DMS53 treated with DMSO at 0.1 percent for 48 hours (cell line): ENCODE results near the gene CTSK.
"Not testable (repeated sequence)": the region's sequence is repeated elsewhere in the genome, so short reads cannot be mapped to it uniquely, and the experiment has no call there.

Experiments used
- DNase-seq: peaks from one replicate; lab custom pipeline; 2025; ENCODE audit not compliant: unreplicated experiment; lab: John Stamatoyannopoulos, UW

The CTSK gene

DNA sequence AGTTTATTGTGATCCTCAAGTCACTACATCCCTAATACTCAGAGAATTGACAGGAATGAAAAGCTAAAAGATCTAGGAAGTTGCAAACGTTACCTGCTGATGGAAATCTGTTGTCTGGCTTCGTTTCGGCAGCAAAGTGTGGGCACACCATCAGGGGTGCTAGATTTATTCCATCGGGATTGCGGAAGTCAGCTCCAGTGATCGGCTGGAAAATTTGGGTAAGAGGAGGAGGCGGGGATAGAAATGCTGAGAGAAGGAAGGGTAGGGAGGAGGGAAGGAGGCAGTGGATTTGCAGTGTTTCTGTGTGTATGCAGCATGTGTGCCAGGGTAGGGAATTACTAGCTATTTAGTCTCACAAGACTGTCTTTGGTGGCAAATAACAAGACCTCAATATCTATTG, at the start of gene CTSK:
TSS of gene CTSK (minus strand) at position 140 of the 400 bp plus-strand sequence. CDS start 1,455 bp downstream, outside the sequence.
- DNase-seq = no peak

DNA sequence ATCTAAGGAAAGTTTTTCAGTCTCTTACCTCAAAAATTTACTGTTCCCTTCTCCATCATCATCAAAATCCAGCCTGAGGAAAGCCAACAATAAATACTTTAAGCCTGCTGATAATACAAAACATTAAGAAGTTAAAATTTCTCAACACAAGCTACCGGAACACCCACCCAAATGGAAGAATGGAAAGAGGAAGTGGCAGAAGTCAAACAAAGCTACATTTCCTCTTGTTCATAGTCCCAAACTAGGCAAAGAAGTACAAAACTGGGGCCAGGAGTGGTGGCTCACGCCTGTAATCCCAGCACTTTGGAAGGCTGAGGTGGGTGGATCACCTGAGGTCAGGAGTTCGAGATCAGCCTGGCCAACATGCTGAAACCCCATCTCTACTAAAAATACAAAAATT, 44.7 kb upstream of the CTSK start:
- DNase-seq = not testable (repeated sequence)

DNA sequence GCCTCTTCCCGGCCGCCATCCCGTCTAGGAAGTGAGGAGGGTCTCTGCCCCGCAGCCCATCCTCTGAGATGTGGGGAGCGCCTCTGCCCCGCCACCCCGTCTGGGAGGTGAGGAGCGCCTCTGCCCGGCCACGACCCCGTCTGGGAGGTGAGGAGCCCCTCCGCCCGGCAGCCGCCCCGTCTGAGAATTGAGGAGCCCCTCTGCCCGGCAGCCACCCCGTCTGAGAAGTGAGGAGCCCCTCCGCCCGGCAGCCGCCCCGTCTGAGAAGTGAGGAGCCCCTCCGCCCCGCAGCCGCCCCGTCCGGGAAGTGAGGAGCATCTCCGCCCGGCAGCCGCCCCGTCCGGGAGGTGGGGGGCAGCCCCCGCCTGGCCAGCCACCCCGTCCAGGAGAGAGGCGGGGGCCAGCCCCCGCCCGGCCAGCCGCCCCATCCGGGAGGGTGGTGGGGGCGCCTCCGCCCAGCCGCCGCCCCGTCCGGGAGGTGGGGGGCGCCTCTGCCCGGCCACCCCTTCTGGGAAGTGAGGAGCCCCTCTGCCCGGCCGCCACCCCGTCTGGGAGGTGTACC, 42.8 kb upstream of the CTSK start:
- not testable (repeated sequence) for DNase-seq

- no peak for DNase-seq
These were observed 38.5 kb upstream of the CTSK start for GRCh38 chr1:150846473-150847146.

GRCh38 chr1:150843474-150843873, 35.4 kb upstream of the CTSK start:
- no peak for DNase-seq

GRCh38 chr1:150842964-150843363, 34.9 kb upstream of the CTSK start:
- no peak for DNase-seq

- DNase-seq = no peak
These were observed 34.3 kb upstream of the CTSK start for GRCh38 chr1:150842343-150842742.

- no peak for DNase-seq
These were observed 33.6 kb upstream of the CTSK start for GRCh38 chr1:150841626-150842025.

- DNase-seq = not testable (repeated sequence)
These were observed 32.8 kb upstream of the CTSK start for GRCh38 chr1:150840850-150841249.

DNA sequence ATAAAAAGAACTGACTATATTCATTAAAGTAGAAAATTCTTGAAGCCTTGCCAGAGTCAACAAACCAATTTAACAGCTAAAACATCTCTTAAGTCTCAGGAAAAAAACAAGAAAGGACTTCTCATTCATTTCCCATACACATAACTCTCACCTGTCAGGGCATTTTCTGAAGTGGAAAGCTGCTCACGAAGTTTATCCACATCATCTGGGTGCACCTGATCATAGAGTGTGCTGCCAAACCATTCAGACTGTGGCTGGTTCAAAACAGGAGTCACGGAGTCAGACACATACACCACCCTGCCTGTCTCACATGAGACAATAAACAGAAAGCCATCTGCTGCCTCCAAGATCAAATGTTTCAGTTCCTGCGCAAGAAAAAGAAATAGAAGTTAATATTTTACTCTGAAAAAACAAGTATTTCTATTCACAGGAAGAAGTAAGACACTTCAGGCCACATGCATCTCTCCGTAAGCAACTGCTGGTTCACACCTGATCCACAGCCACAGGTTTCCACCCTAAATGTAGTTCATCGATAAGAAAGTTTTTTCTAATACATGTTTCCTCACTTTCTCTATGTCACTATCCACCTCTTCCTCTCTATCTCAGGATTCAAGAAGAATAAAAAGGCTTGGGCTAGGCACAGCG, 28.2 kb upstream of the CTSK start:
- DNase-seq = peak; percentile 85

- not testable (repeated sequence) for DNase-seq
These were observed 25.9 kb upstream of the CTSK start for GRCh38 chr1:150833961-150834360.

DNA sequence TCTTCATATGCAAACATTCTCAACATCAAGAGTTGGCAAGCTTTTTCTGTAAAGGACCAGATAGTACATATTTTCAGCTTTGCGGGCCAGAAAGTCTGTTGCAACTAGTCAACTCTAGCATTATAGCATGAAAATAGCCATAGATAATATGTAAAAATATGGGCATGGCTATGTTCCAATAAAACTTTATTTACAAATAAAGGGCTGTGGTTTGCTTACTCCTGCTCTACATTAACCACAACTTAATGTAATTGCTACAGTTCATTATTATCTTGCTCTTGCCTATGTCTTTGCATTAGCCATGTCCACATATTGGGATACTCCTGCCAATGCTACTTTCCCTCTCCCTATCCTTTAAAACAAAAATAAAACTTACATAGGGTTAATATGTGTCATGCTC, 24.5 kb upstream of the CTSK start:
- no peak for DNase-seq

DNA sequence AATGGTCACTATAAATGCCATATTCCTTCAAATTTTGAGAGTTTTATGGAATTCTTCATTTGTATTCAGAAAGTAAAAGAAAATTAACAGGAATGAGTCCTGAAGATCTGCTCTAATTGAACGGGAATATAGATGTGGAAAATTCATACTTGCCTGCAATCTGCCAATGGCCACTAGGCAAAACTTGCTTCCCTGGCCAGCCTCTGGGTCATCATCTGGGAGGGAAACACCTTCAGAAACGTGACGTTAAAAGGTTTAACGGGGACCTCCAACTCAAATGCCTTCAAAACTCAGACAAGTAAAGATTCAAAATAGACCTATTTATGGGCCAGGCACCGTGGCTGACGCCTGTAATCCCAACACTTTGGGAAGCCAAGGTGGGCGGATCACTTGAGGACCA, 21.7 kb upstream of the CTSK start:
- no peak for DNase-seq

GRCh38 chr1:150826299-150826698, 18.2 kb upstream of the CTSK start:
- DNase-seq = no peak

- DNase-seq = no peak
These were observed 12.9 kb upstream of the CTSK start for GRCh38 chr1:150820730-150821512.

DNA sequence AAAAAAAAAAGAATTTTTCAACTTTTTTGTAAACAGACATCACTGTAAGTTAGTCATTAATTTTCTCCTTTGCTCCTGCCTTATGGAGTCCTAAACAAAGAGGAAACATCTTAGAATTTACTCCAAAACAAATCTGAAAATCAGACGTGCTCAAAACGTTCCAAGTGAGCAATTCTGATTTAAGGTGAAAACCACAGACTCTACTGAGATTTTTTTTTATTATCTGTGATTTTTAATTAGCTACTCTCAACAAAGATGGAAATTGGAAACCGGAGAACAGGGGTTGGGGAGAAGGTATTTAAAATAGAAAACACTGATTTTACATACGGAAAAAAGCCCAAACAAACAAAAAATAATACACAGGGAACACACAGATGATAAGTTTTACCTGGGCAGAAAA, 7.8 kb upstream of the CTSK start:
- no peak for DNase-seq

- DNase-seq = peak; percentile 51
These were observed 5.1 kb upstream of the CTSK start for GRCh38 chr1:150813028-150813707.

DNA sequence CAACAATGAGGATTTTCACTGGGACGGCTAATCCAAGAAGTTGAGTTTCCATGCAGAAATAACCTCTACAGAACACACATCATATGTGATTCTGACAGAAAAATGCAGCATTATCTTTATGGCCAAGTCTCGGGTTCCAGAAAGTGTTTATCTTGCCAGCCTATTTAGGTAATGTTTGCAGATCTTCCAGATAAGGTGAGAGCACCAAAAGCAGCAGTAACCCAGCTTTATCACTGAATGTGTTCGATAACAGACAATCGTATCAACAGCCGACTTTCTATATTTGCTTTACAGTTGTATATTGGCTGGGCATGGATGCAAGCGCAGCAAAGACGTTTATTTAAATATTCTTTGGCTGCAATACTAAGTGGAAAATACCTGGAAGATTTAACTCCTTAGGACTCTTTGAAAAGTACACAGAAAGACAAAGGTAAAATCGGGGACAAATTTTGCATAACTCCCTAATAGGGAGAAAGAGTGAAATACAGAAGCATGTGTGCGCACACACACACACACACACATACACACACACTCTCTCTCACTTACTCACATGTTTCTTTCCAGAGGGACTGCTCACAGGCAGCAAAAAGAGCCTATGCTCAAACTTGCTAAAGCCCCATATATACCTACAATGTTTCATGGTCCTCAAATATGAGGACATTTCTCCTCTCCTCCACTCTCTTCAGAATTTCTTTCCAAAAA, 3.0 kb upstream of the CTSK start:
- no peak for DNase-seq

GRCh38 chr1:150809651-150810050, 1.6 kb upstream of the CTSK start:
- DNase-seq = no peak

- DNase-seq = no peak
These were observed 786 bp upstream of the CTSK start for GRCh38 chr1:150808846-150809245.
